T-helper 17 cell (primary cell): ENCODE results near the gene XXYLT1. TPM values are rescaled to one million over a fixed set of nuclear protein-coding genes. Genes with fewer than 3 reads are reported as not detected.
A peak's percentile ranks its signal among the peaks of the same experiment; 100 is the strongest.
"Not testable (repeated sequence)": the region's sequence is repeated elsewhere in the genome, so short reads cannot be mapped to it uniquely, and the experiment has no call there.

Experiments used
- ATAC-seq: fragments of 150-1000 bp; cut with Tn5 transposase; 2 replicates; pipeline ENCODE4 v1.10.0; 2021; ENCODE audit warnings: mild to moderate bottlenecking, moderate library complexity
- DNase-seq, 3 donors: peaks; one replicate each; pipeline versions ENCODE4 v3.0.0 to v3.0.0-alpha.2; 2020 to 2021
- H3K9me3 ChIP-seq: one replicate; pipeline ENCODE4 v1.7.0; 2013; ENCODE audit warnings: low read length, mild to moderate bottlenecking; ENCODE audit not compliant: control insufficient read depth, poor library complexity, severe bottlenecking
- H3K27ac Mint-ChIP-seq: one replicate; pipeline ENCODE4 v1.8.0; 2022; ENCODE audit warnings: mild to moderate bottlenecking, moderate library complexity, mixed read lengths
- H3K27me3 Mint-ChIP-seq: one replicate; pipeline ENCODE4 v1.8.0; 2022; ENCODE audit warnings: mixed read lengths
- H3K36me3 Mint-ChIP-seq: one replicate; pipeline ENCODE4 v1.8.0; 2022; ENCODE audit warnings: low read depth, mixed read lengths
- H3K4me1 Mint-ChIP-seq: one replicate; pipeline ENCODE4 v1.8.0; 2022; ENCODE audit warnings: mild to moderate bottlenecking, mixed read lengths
- H3K4me3 Mint-ChIP-seq: one replicate; pipeline ENCODE4 v1.8.0; 2022; ENCODE audit warnings: mild to moderate bottlenecking, moderate library complexity, mixed read lengths
- total RNA-seq, 4 donors: library from RNA in 2 of 4; stranded (reverse) in 2 of 4; gene quantifications; one replicate each; pipeline ENCODE4 v1.2.3 and lab custom pipeline; 2022 to 2026

Gene XXYLT1
- total RNA-seq, 2 donors from 2014 or later: 7.6 to 7.7 TPM

DNA sequence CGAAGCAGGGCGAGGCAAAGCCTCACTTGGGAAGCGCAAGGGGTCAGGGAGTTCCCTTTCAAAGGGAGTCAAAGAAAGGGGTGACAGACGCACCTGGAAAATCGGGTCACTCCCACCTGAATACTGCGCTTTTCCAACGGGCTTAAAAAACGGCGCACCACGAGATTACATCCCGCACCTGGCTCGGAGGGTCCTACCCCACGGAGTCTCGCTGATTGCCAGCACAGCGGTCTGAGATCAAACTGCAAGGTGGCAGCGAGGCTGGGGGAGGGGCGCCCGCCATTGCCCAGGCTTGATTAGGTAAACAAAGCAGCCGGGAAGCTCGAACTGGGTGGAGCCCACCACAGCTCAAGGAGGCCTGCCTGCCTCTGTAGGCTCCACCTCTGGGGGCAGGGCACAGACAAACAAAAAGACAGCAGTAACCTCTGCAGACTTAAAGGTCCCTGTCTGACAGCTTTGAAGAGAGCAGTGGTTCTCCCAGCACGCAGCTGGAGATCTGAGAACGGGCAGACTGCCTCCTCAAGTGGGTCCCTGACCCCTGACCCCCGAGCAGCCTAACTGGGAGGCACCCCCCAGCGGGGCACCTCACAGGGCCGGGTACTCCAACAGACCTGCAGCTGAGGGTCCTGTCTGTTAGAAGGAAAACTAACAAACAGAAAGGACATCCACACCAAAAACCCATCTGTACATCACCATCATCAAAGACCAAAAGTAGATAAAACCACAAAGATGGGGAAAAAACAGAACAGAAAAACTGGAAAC lies 182.9 kb downstream of the XXYLT1 start:
- Mint-ChIP-seq H3K4me3 (peak overlapping the region; percentile 74), H3K27ac (peak overlapping the region; percentile 51)
- not testable (repeated sequence) for DNase-seq, H3K4me1 Mint-ChIP-seq, H3K27me3 Mint-ChIP-seq, H3K9me3 ChIP-seq, H3K36me3 Mint-ChIP-seq, ATAC-seq

DNA sequence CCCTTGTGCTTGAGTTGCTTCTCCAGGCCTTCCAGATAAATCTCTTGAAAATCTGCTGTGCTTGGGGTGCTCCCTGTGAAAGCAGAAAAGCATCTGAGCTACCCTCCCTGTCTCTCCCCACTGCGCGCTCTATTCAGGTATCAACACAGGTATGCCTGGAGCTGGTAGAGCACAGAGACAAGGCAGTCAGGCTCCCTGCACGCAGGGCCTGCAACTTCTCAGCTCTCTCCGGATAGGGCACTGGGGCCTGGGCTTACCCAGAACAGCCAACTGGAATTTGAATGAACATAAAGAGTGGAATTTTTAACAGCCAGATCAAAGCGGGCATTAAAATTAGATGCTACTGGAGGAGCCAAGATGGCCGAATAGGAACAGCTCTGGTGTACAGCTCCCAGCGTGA lies 183.6 kb downstream of the XXYLT1 start:
- ATAC-seq: no peak
- no peak for DNase-seq

DNA sequence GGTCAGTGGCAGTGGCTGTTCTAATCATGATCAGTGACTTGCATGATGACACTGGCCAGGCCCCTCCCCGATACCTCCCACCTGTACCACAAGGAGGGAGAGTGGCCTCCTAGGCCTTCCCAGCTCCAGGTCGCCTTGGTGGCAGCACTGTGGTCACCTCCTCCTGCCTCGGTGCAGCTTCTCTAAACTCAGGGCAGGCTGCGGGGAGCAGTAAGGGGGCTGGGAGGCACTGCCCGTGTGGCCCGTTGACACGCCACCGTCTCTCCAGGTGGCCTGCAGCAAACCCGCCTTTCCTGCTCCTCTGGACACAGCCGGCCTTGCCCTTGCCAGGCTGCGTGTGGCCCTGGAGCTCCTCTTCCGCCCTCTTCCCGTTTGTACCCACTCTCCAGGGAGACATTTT lies 184.1 kb downstream of the XXYLT1 start:
- no peaks in the 10 kb centered on the region for H3K27me3 Mint-ChIP-seq
- peaks cover 7% of the 10 kb centered on the region for H3K4me1 Mint-ChIP-seq
- H3K36me3 Mint-ChIP-seq: no peaks in the 10 kb centered on the region
- no peak overlapping the region for H3K4me3 Mint-ChIP-seq
- DNase-seq: no peak
- no peak for ATAC-seq
- H3K27ac Mint-ChIP-seq: peak overlapping the region; percentile 51
- H3K9me3 ChIP-seq: no peaks in the 10 kb centered on the region

More for the DNA sequence above, 183.6 kb downstream of the XXYLT1 start:
- H3K4me1 Mint-ChIP-seq: peaks cover 7% of the 10 kb centered on the region
- peak overlapping the region; percentile 51 for H3K27ac Mint-ChIP-seq
- no peaks in the 10 kb centered on the region for H3K27me3 Mint-ChIP-seq
- peak overlapping the region; percentile 74 for H3K4me3 Mint-ChIP-seq
- no peaks in the 10 kb centered on the region for H3K36me3 Mint-ChIP-seq
- H3K9me3 ChIP-seq: no peaks in the 10 kb centered on the region

DNA sequence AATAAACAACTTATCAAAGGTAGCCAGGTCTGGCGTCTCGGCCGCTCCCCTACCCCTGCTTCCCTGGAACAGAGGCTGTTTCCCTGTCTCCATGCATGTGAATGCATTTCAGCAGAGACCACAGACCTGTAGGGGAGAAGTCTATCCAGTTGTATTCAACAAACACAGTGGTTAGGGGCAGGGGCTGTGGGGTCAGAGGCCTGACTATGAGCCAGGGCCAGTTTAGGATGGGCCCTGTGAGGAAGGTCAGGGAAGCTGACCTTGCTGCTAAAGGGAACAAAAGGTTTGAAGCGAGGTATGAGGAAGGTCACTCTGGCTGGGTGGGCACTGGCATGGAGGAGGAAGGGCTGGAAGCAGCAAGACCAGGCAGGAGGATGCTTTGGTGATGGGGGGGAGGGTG lies 184.6 kb downstream of the XXYLT1 start:
- Mint-ChIP-seq H3K36me3 (no peaks in the 10 kb centered on the region), H3K4me3 (no peak overlapping the region), H3K27me3 (no peaks in the 10 kb centered on the region), H3K27ac (no peak overlapping the region), H3K4me1 (peaks cover 7% of the 10 kb centered on the region)
- no peaks in the 10 kb centered on the region for H3K9me3 ChIP-seq
- DNase-seq: no peak
- ATAC-seq: no peak

DNA sequence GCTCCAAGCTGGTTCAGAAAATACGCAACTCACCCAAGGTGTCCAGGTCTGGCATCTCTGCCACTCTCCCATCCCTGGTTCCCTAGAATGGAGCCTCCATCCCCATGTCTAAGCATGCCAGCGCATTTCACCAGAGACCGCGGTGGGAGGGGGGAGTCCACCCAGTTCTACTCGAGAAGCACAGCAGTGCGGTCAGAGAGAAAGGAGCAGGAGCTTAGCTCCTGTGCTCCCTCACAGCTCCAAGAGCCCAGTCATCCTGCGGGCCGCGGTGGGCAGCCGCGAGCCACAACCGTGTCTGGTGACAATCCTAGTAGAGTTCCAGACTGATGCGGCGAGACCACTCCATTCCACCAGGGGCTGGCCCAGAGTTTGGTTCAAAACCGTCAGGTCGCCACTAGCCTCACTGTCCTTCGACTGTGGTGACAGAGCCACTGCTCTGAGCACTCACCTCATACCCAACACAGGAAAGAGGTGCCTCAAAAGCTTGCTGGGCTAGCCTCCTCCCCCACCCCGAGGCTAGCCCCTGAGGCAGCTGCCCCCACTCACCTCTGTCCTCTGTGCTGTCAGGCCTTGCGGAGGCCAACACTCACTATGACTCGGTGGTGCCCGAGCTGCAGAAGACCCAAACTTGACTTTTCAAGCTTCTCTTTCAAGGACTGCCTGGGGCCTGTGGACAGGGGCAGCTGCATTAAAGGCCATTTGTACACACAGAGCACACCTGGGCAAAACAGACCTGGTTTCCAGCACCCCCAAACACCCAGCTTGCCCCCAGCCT lies 185.4 kb downstream of the XXYLT1 start:
- peaks cover 7% of the 10 kb centered on the region for H3K4me1 Mint-ChIP-seq
- no peak overlapping the region for H3K27ac Mint-ChIP-seq
- ATAC-seq: no peak
- H3K27me3 Mint-ChIP-seq: no peaks in the 10 kb centered on the region
- H3K9me3 ChIP-seq: no peaks in the 10 kb centered on the region
- DNase-seq: no peak
- no peak overlapping the region for H3K4me3 Mint-ChIP-seq
- no peaks in the 10 kb centered on the region for H3K36me3 Mint-ChIP-seq

DNA sequence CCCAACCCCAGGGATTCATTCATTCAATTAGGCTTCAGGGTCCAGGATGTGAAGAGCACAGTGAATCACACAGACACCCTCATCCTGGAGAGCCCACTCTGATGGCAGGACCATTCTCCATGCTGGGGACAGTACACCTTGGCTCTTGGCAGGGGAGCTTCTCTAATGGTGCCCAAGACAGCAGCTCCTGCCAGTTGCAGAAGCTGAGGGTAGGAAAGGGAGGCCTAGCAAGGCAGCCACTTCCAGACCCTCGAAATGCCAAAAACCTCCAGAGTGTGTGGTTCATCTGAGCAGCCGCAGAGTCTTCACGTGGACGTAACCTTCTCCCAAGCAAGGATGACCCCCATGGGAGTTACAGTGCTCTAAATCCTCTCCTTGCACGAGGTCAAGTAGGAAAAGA lies 186.2 kb downstream of the XXYLT1 start:
- no peak for ATAC-seq
- DNase-seq: no peak
- H3K4me3 Mint-ChIP-seq: no peak overlapping the region
- H3K4me1 Mint-ChIP-seq: peaks cover 9% of the 10 kb centered on the region
- no peaks in the 10 kb centered on the region for H3K9me3 ChIP-seq
- no peaks in the 10 kb centered on the region for H3K36me3 Mint-ChIP-seq
- H3K27ac Mint-ChIP-seq: no peak overlapping the region
- no peaks in the 10 kb centered on the region for H3K27me3 Mint-ChIP-seq

DNA sequence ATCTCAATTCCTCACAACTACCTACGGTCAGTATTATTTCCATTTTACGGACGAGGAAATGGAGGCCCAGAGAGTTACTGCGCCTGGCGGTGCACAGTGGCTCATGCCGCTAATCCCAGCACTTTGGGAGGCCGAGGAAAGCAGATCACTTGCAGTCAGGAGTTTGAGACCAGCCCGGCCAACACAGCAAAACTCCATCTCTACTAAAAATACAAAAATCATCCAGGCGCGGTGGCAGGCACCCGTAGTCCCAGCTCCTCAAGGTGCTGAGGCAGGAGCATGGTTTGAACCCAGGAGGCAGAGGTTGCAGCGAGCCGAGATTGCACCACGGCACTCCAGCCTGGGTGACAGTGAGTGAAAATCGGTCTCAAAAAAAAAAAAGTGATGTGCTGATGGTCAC lies 187.3 kb downstream of the XXYLT1 start:
- ATAC-seq (no peak), DNase-seq (no peak)
- H3K27me3 Mint-ChIP-seq: no peaks in the 10 kb centered on the region
- no peak overlapping the region for H3K27ac Mint-ChIP-seq
- peaks cover 19% of the 10 kb centered on the region for H3K4me1 Mint-ChIP-seq
- no peaks in the 10 kb centered on the region for H3K36me3 Mint-ChIP-seq
- no peaks in the 10 kb centered on the region for H3K9me3 ChIP-seq
- H3K4me3 Mint-ChIP-seq: no peak overlapping the region

DNA sequence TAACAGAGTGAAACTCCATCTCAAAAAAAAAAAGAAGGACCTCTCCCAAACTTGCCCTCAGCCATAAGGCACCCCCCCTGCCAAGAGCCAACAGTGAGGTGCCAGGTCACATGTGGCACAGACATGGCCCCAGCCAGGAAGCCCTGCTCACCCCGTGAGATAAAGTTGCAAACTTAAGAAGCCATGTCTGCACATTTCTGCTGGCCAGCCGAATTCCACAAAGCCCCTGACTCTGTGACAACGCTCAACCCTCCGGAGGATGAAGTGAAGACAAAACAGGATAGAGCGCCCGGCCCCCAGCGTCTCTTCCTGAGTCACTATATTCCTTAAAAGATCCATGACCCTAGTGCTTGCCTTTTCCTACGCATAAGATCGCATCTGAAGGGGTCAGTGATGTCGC lies 188.1 kb downstream of the XXYLT1 start:
- H3K27ac Mint-ChIP-seq: no peak overlapping the region
- no peak for ATAC-seq

DNA sequence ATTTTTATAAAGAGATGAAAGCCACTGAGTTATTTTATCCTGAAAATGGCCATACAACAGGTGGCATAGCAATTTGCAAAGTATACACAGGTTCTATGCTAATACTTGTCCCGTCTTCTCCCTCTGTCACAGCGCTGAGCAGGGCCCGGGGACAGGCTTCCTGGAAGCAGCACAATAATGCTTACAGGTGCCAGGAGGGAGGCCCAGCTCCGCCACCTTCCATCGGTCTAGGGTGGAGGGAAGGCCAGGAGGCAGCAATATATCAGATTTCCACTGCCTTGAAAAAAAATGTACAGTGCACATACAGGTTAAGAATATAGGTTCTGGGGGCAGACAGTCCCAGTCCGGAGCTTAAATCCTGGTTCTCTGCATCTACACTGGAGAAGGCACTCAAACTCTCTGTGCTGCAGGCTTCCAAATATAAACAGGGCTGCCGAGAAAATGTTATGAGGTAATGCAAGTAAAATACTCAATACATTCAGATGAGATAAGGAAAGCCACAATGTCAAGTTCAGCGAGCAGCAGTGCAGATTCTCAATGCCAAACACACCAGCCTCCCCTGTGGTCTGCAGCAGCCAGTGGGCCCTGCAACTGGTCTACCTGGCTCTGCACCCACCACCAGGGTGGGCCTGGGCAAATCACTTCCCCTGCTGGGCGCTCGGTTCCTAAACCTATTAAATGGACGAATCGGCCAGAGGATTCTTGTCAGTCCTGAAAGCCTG lies 189.6 kb downstream of the XXYLT1 start:
- no peak overlapping the region for H3K4me3 Mint-ChIP-seq
- H3K27ac Mint-ChIP-seq: no peak overlapping the region
- H3K4me1 Mint-ChIP-seq: peaks cover 12% of the 10 kb centered on the region
- no peaks in the 10 kb centered on the region for H3K27me3 Mint-ChIP-seq
- no peak for DNase-seq
- ATAC-seq: no peak
- no peaks in the 10 kb centered on the region for H3K9me3 ChIP-seq
- H3K36me3 Mint-ChIP-seq: no peaks in the 10 kb centered on the region

More for the DNA sequence above, 188.1 kb downstream of the XXYLT1 start:
- no peak for DNase-seq
- Mint-ChIP-seq H3K4me3 (no peak overlapping the region), H3K36me3 (no peaks in the 10 kb centered on the region), H3K27me3 (no peaks in the 10 kb centered on the region), H3K4me1 (peaks cover 19% of the 10 kb centered on the region)
- no peaks in the 10 kb centered on the region for H3K9me3 ChIP-seq

DNA sequence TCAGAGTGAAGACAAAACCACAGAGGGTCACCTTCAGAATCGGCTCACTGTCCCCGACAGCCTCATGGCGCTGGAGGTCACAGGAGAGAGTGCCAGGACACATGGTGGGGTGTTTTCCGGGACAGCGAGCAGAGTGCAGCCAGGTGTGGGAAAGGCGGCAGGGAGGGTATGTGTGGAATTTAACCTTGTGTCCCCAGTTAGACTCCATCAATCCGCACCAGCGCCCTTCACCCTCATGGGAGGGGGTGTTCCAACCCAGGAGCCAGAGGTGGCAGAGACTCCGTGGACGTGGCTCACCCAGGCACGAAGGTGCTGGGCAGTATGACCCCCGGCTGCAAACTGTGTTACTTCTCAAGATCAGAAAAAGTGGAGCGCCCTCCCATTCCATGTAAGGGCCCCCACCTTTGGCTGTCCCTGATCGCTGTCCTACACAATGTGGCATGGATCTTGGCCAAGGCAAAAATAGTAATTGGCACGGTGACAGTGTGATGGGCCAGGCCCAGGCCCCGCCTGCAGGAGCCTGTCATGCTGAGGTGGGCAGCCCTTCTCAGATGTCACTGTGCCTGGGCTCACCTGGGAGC lies 190.3 kb downstream of the XXYLT1 start:
- Mint-ChIP-seq H3K4me1 (peaks cover 12% of the 10 kb centered on the region), H3K27me3 (no peaks in the 10 kb centered on the region), H3K27ac (no peak overlapping the region), H3K36me3 (no peaks in the 10 kb centered on the region), H3K4me3 (no peak overlapping the region)
- ATAC-seq (no peak), DNase-seq (no peak)
- H3K9me3 ChIP-seq: no peaks in the 10 kb centered on the region

DNA sequence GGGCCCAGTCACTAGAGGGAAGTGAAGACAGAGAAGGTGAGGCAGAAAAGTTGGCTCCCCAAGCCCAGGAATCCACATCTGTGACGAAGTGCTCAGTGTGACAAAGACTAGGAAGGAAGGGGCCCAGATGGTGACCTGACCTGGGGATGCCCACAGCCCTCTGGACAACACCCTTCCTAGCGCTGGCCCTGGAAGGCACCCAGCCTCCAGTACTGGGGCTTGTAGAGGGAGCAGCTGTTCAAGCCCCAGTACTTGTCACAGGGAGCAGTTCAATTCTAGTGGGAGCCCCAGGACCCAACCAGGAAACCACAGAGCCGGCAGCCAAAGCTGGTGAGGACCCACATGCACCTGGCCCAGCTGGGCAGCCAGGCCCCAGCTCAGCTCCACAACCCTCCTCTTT lies 190.8 kb downstream of the XXYLT1 start:
- Mint-ChIP-seq H3K27ac (no peak overlapping the region), H3K36me3 (no peaks in the 10 kb centered on the region), H3K4me3 (no peak overlapping the region), H3K4me1 (peaks cover 12% of the 10 kb centered on the region), H3K27me3 (no peaks in the 10 kb centered on the region)
- no peaks in the 10 kb centered on the region for H3K9me3 ChIP-seq
- no peak for ATAC-seq
- DNase-seq: no peak

DNA sequence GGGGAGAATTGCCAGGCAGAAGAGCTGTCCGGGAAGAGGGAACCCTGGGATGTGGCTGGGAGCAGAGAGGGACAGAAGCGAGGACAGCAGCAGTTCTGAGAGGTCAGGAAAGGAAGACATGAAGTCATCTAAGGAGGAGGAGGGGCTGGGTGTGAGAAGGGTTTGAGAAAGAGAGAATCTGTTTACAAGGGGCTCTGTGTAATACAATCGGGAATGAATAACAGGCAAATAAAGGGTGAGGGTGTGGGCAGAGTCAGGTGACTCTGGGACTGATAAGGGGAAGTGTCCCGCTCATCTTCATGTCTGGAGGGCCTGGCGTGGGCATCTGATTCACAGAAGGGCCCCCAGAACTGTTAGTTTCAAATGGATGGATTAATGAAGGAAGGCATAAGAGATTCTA lies 191.3 kb downstream of the XXYLT1 start:
- DNase-seq: no peak
- no peak for ATAC-seq
- Mint-ChIP-seq H3K27ac (no peak overlapping the region), H3K27me3 (no peaks in the 10 kb centered on the region), H3K4me1 (peaks cover 12% of the 10 kb centered on the region), H3K4me3 (no peak overlapping the region), H3K36me3 (no peaks in the 10 kb centered on the region)
- no peaks in the 10 kb centered on the region for H3K9me3 ChIP-seq

DNA sequence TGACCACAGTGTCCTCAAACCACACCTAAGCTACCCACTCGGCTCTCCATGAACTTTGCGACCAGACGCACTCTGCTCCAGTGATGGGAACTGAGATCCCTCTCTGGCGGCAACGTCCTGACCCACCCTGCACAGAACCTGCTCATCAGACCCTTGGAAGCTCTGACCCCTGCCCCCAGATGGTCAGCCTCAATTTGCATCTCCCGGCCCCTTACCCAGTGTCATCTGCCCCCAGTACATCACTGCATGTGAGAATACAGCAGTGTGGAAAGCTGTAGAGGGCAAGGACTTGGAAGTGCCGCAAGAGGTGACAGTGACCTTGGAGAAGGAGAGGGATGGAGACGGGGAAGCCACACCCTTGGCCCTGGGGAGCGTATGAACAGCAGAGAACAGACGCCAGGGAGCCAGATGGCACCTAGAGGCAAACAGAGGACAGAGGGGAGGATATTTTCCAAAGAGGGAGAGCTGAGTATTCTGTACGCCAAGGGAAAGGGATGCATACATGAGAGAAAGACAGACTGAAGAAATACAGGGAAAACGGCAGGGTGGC lies 192.0 kb downstream of the XXYLT1 start:
- no peak for ATAC-seq
- H3K9me3 ChIP-seq: no peaks in the 10 kb centered on the region
- H3K4me3 Mint-ChIP-seq: no peak overlapping the region
- no peaks in the 10 kb centered on the region for H3K36me3 Mint-ChIP-seq
- no peak for DNase-seq
- peaks cover 12% of the 10 kb centered on the region for H3K4me1 Mint-ChIP-seq
- no peak overlapping the region for H3K27ac Mint-ChIP-seq
- H3K27me3 Mint-ChIP-seq: no peaks in the 10 kb centered on the region
